ENCODE measurements around the gene ZNF784.

GRCh38 chr19:55588738-55589137 is 35.6 kb downstream of the ZNF784 start:
- TF ChIP-seq EZH2 (IDR thresholded peaks at IDR 0.05; ENCODE audit: borderline replicate concordance), result no peak
- TF ChIP-seq CTCF (IDR thresholded peaks at IDR 0.05; ENCODE audit: poor library complexity), result no peak
- no peak for TF ChIP-seq EZH2phosphoT487 (IDR thresholded peaks at IDR 0.05; ENCODE audit: low read depth, severe bottlenecking, unreplicated experiment)
